GM12878 (cell line): ENCODE data around the gene ANK3. TPM values are rescaled to one million over a fixed set of nuclear protein-coding genes. Genes with fewer than 3 reads are reported as not detected.

Experiments used
- ATAC-seq: fragments of 200-7000 bp; cut with Tn5 transposase; 3 replicates; pipeline ENCODE4 v1.9.1; 2020; ENCODE audit warnings: mild to moderate bottlenecking, moderate library complexity
- BruUV-seq: library from RNA; stranded (reverse); fragments of 400-500 nt; replicated peaks from 2 replicates; lab custom pipeline; 2021; lab: Mats Ljungman, UMichigan
- CTCF ChIA-PET: fragments of 300-600 bp; sonication (Branson Sonifier 250); formaldehyde crosslinking; extraction: SDS; loops from one replicate; lab custom pipeline; 2021; ENCODE audit warnings: inconsistent platforms; lab: Yijun Ruan, JAX
- POLR2A ChIA-PET: fragments of 350-600 bp; formaldehyde crosslinking; extraction: SDS; loops from one replicate; lab custom pipeline; 2021; ENCODE audit warnings: inconsistent platforms; lab: Charles Lee
- RAD21 ChIA-PET: fragments of 300-600 bp; sonication (Branson Sonifier 250); formaldehyde crosslinking; loops from one replicate; lab custom pipeline; 2023; ENCODE audit warnings: antibody characterized with exemption; ENCODE audit not compliant: unreplicated experiment; lab: Charles Lee
- SMC1A ChIA-PET: fragments of 300-600 bp; sonication (Branson Sonifier 250); formaldehyde crosslinking; loops from one replicate; lab custom pipeline; 2023; ENCODE audit not compliant: unreplicated experiment, uncharacterized antibody; lab: Charles Lee
- DNase-seq: peaks from one replicate; pipeline ENCODE4 v3.0.0-alpha.2; 2011; ENCODE audit warnings: low read depth, low spot score
- FAIRE-seq: peaks from 3 replicates; lab custom pipeline; 2011; peaks lifted over from hg19 to GRCh38; lab: Jason Lieb, UNC
- H2AFZ ChIP-seq: 2 replicates; pipeline ENCODE4 v1.6.0; 2011; ENCODE audit warnings: low read depth, low read length, control low read depth; ENCODE audit not compliant: control insufficient read depth
- H3K27ac ChIP-seq: 2 replicates; pipeline ENCODE4 v1.5.1; 2011; ENCODE audit warnings: control low read depth; ENCODE audit not compliant: control insufficient read depth, insufficient read depth
- H3K27me3 ChIP-seq, 2 experiments: replicated peaks in 1 of 2; 2 replicates each; pipeline versions ENCODE4 v1.6.0 to v1.6.1; 2011; ENCODE audit warnings: low read length in 1 of 2; ENCODE audit not compliant: control insufficient read depth in 2 of 2, insufficient read depth in 2 of 2
- H3K36me3 ChIP-seq, 2 experiments: 2 replicates each; pipeline ENCODE4 v1.5.1; 2011; ENCODE audit warnings: low read length in 1 of 2; ENCODE audit not compliant: control insufficient read depth in 2 of 2, insufficient read depth in 2 of 2
- H3K4me1 ChIP-seq: 2 replicates; pipeline ENCODE4 v1.6.1; 2011; ENCODE audit warnings: mild to moderate bottlenecking, low read length, moderate library complexity, mixed read lengths; ENCODE audit not compliant: control insufficient read depth, insufficient read depth
- H3K4me2 ChIP-seq: 2 replicates; pipeline ENCODE4 v1.6.0; 2011; ENCODE audit warnings: control low read depth; ENCODE audit not compliant: control insufficient read depth, insufficient read depth
- H3K4me3 ChIP-seq: fragments of 200-600 bp; sonication (generic); 2 replicates; pipeline ENCODE4 v1.5.1; 2016
- H3K79me2 ChIP-seq: 2 replicates; pipeline ENCODE4 v1.6.0; 2011; ENCODE audit warnings: low read length; ENCODE audit not compliant: control insufficient read depth, insufficient read depth
- H3K9ac ChIP-seq: 2 replicates; pipeline ENCODE4 v1.8.0; 2011; ENCODE audit warnings: low read length, control low read depth, mixed read lengths; ENCODE audit not compliant: control insufficient read depth, insufficient read depth
- H3K9me3 ChIP-seq: replicated peaks from 3 replicates; pipeline ENCODE4 v1.5.1; 2011; ENCODE audit warnings: mild to moderate bottlenecking, low read length; ENCODE audit not compliant: control insufficient read depth, insufficient read depth
- H4K20me1 ChIP-seq: 2 replicates; pipeline ENCODE4 v1.6.0; 2011; ENCODE audit not compliant: control insufficient read depth, insufficient read depth
- CEBPZ ChIP-seq: fragments of 150-350 bp; IDR thresholded peaks from 2 replicates; pipeline ENCODE4 v1.6.1; 2016; ENCODE audit warnings: low read depth, low read length
- EED ChIP-seq: sonication (generic); IDR thresholded peaks from 2 replicates; pipeline ENCODE4 v1.6.1; 2016; ENCODE audit warnings: antibody characterized with exemption, low read depth
- KAT2A ChIP-seq: conservative IDR thresholded peaks from 2 replicates; pipeline ENCODE4 v1.6.1; 2011; ENCODE audit warnings: low read depth, low read length; ENCODE audit not compliant: control insufficient read depth
- MAX ChIP-seq: IDR thresholded peaks from 2 replicates; pipeline ENCODE4 v1.6.1; 2012; ENCODE audit warnings: low read depth, low read length, improper control_type of control experiment
- RAD51 ChIP-seq: fragments of 450-650 bp; IDR thresholded peaks from 2 replicates; pipeline ENCODE4 v1.6.1; 2016; ENCODE audit warnings: moderate library complexity, mild to moderate bottlenecking, inconsistent platforms
- SPI1 ChIP-seq: IDR thresholded peaks from 2 replicates; pipeline ENCODE4 v1.6.1; 2011; ENCODE audit warnings: low read depth, mild to moderate bottlenecking, low read length, moderate library complexity, borderline replicate concordance; ENCODE audit not compliant: insufficient read depth
- SREBF2 ChIP-seq: IDR thresholded peaks from 2 replicates; pipeline ENCODE4 v1.6.1; 2012; ENCODE audit warnings: mild to moderate bottlenecking, low read length
- WGBS: methylation state at CpG from one replicate; pipeline ENCODE4 v1.1.6; 2016; ENCODE audit warnings: low lambda C conversion rate; ENCODE audit not compliant: insufficient replicate concordance, insufficient coverage; ENCODE audit errors: missing lambda C conversion rate; 5-methylcytosine and 5-hydroxymethylcytosine counted together
- in situ Hi-C: fragments of 300-500 bp; cut with MboI; formaldehyde crosslinking; loops from 9 replicates; pipeline ENCODE4 v1.14.3; 2018; ENCODE audit warnings: mixed read lengths
- intact Hi-C: fragments of 100-400 bp; cut with micrococcal nuclease; formaldehyde crosslinking; loops from one replicate; pipeline ENCODE4 v1.14.2; 2022; ENCODE audit not compliant: unreplicated experiment
- polyA plus RNA-seq, 11 experiments: library from polyadenylated mRNA; depleted of rRNA in 4 of 11; unstranded in 6 of 11; stranded (reverse) in 5 of 11; fragments of >200 nt; fragmentation: Nextera tagmentation in 4 of 11; fragmentation: Illumina TruSeq in 1 of 11; extraction: Ambion mirVana in 4 of 11; extraction: Trizol in 1 of 11; gene quantifications; 1 replicate in 1 of 11; 2 replicates in 10 of 11; pipeline versions ENCODE4 v1.2.1 to v1.2.3, GENCODE V29; 2011 to 2016; ENCODE audit warnings: inconsistent platforms in 2 of 11, missing spikeins in 2 of 11, low read depth in 1 of 11
- total RNA-seq, 4 experiments: library from RNA; depleted of rRNA in 3 of 4; stranded (reverse); fragments of >200 nt in 3 of 4; fragmentation: Illumina TruSeq in 1 of 4; extraction: Trizol in 1 of 4; gene quantifications; 2 replicates each; pipeline versions ENCODE4 v1.2.1 to v1.2.3, GENCODE V29; 2013 to 2021

ANK3 gene
- total and polyA plus RNA-seq, 10 of the 15 experiments (the other 5 are each of a cell fraction or from before 2014, with no cell fraction given): 0.06 to 0.82 (median 0.20) TPM; not detected in 2

GRCh38 chr10:60110739-60111138, 278.9 kb downstream of the ANK3 start:
- Histone ChIP-seq H3K9ac (no peak overlapping the region), H3K4me2 (no peak overlapping the region), H4K20me1 (no peaks in the 10 kb centered on the region), H3K9me3 (no peaks in the 10 kb centered on the region), H2AFZ (no peak overlapping the region), H3K4me1 (no peaks in the 10 kb centered on the region), H3K4me3 (no peak overlapping the region), H3K79me2 (no peaks in the 10 kb centered on the region), H3K27me3 (no peaks in the 10 kb centered on the region), H3K36me3 (no peaks in the 10 kb centered on the region), H3K27ac (no peak overlapping the region)
- DNase-seq (no peak), FAIRE-seq (no peak), ATAC-seq (no peak)
- ChIA-PET CTCF (interaction anchor here (1.3 kb wide), 1 partner anchor 9 kb away, joined by 3 read pairs; no protein-coding TSS in a partner anchor), RAD21 (no interaction called here), SMC1A (interaction anchor here (0.6 kb wide), 1 partner anchor 532 kb away, joined by 3 read pairs; no protein-coding TSS in a partner anchor), POLR2A (no interaction called here)
- intact Hi-C loops (no loop called here), in situ Hi-C loops (no loop called here)
- TF ChIP-seq CEBPZ (no peak), SREBF2 (no peak), SPI1 (no peak), RAD51 (no peak), MAX (no peak), EED (no peak), KAT2A (no peak)
- no TSS peak for BruUV-seq
- 19% methylated on average over 6 of the region's 6 CpGs for WGBS
